K562 (cell line): Measurements from ENCODE around the gene PFKP. TPM values are rescaled to one million over a fixed set of nuclear protein-coding genes. Genes with fewer than 3 reads are reported as not detected.

Source experiments
- ATAC-seq: fragments of 200-7000 bp; cut with Tn5 transposase; 3 replicates; pipeline ENCODE4 v1.9.1; 2020; ENCODE audit warnings: moderate library complexity
- BruUV-seq: library from RNA; stranded (reverse); fragments of 400-500 nt; replicated peaks from 2 replicates; lab custom pipeline; 2021; lab: Mats Ljungman, UMichigan
- CTCF ChIA-PET: fragments of 300-600 bp; formaldehyde crosslinking; extraction: SDS; loops from one replicate; lab custom pipeline; 2021; ENCODE audit warnings: low intra/inter-chr PET ratio; lab: Yijun Ruan, JAX
- POLR2A ChIA-PET: fragments of 300-600, 350-650 bp; sonication (Branson Sonifier 250); formaldehyde crosslinking; extraction: SDS; loops from one replicate; lab custom pipeline; 2021; ENCODE audit warnings: antibody characterized with exemption, inconsistent platforms; lab: Yijun Ruan, JAX
- DNase-seq, 4 experiments: peaks; one replicate each; pipeline versions ENCODE4 v3.0.0 to v3.0.0-alpha.2; 2011 to 2018; ENCODE audit warnings: low spot score in 3 of 4, mixed read lengths in 3 of 4; ENCODE audit errors: extremely low read depth in 1 of 4
- FAIRE-seq: peaks from 2 replicates; lab custom pipeline; 2011; peaks lifted over from hg19 to GRCh38; lab: Jason Lieb, UNC
- H2AFZ ChIP-seq: 2 replicates; pipeline ENCODE4 v1.6.0; 2011; ENCODE audit warnings: low read depth, low read length, control low read depth, inconsistent platforms
- H3K27ac ChIP-seq: fragments of 200-600 bp; 3 replicates; pipeline ENCODE4 v1.8.0; 2011; ENCODE audit warnings: low read depth, mild to moderate bottlenecking, control low read depth, inconsistent platforms, low read length, moderate library complexity, mixed read lengths; ENCODE audit errors: extremely low read depth
- H3K27me3 ChIP-seq, 2 experiments: fragments of 300-600 bp in 1 of 2; 2 replicates in 1 of 2; 3 replicates in 1 of 2; pipeline versions ENCODE4 v1.6.0 to v1.8.0; 2011; ENCODE audit warnings: inconsistent platforms in 2 of 2, low read length in 2 of 2, mild to moderate bottlenecking in 1 of 2, mixed read lengths in 1 of 2, moderate library complexity in 1 of 2; ENCODE audit not compliant: control insufficient read depth in 2 of 2, insufficient read depth in 2 of 2
- H3K36me3 ChIP-seq: fragments of 300-600 bp; 3 replicates; pipeline ENCODE4 v1.8.0; 2011; ENCODE audit warnings: mild to moderate bottlenecking, low read length, inconsistent platforms; ENCODE audit not compliant: control insufficient read depth, insufficient read depth
- H3K4me1 ChIP-seq, 2 experiments: fragments of 200-600 bp in 1 of 2; replicated peaks in 1 of 2; 2 replicates in 1 of 2; 3 replicates in 1 of 2; pipeline versions ENCODE4 v1.5.1 to v1.8.0; 2011; ENCODE audit warnings: inconsistent platforms in 2 of 2, low read length in 2 of 2, mild to moderate bottlenecking in 1 of 2, mixed read lengths in 1 of 2, moderate library complexity in 1 of 2; ENCODE audit not compliant: control insufficient read depth in 2 of 2, insufficient read depth in 2 of 2
- H3K4me2 ChIP-seq: 2 replicates; pipeline ENCODE4 v1.6.1; 2011; ENCODE audit warnings: low read length, control low read depth, inconsistent platforms, mixed read lengths; ENCODE audit not compliant: insufficient read depth
- H3K4me3 ChIP-seq: fragments of 200-600 bp; sonication (generic), shearing (Covaris generic); 2 replicates; pipeline ENCODE4 v1.5.1; 2016; ENCODE audit warnings: control low read depth, inconsistent platforms
- H3K79me2 ChIP-seq: fragments of 200-600 bp; 3 replicates; pipeline ENCODE4 v1.8.0; 2011; ENCODE audit warnings: low read length, inconsistent platforms; ENCODE audit not compliant: control insufficient read depth, insufficient read depth
- H3K9ac ChIP-seq, 2 experiments: 2 replicates each; pipeline versions ENCODE4 v1.6.0 to v1.6.1; 2011; ENCODE audit warnings: low read depth in 2 of 2, low read length in 2 of 2, control low read depth in 1 of 2, inconsistent platforms in 1 of 2, mild to moderate bottlenecking in 1 of 2, mixed read lengths in 1 of 2; ENCODE audit not compliant: insufficient read depth in 1 of 2
- H3K9me1 ChIP-seq: one replicate; pipeline ENCODE4 v1.6.0; 2011; ENCODE audit warnings: inconsistent platforms, mild to moderate bottlenecking, low read length, moderate library complexity; ENCODE audit not compliant: control insufficient read depth, insufficient read depth
- H3K9me3 ChIP-seq: replicated peaks from 2 replicates; pipeline ENCODE4 v1.5.1; 2011; ENCODE audit warnings: low read depth, low read length, inconsistent platforms; ENCODE audit not compliant: control insufficient read depth, insufficient read depth
- H4K20me1 ChIP-seq: replicated peaks from 2 replicates; pipeline ENCODE4 v1.6.1; 2011; ENCODE audit warnings: low read length, inconsistent platforms, mixed read lengths; ENCODE audit not compliant: control insufficient read depth, insufficient read depth
- BCOR ChIP-seq: fragments of 450-650 bp; IDR thresholded peaks from 2 replicates; pipeline ENCODE4 v1.6.1; 2016
- POLR2G ChIP-seq: fragments of 200-400 bp; formaldehyde crosslinking; IDR thresholded peaks from 2 replicates; pipeline ENCODE4 v1.6.1; 2017; ENCODE audit warnings: low read depth, mild to moderate bottlenecking, antibody characterized with exemption, low read length, moderate library complexity
- WGBS: fragments of 100-300 bp; shearing (Covaris generic); methylation state at CpG from one replicate; pipeline ENCODE4 v1.1.6; 2016; ENCODE audit warnings: low coverage, mixed read lengths; ENCODE audit not compliant: insufficient coverage; ENCODE audit errors: missing lambda C conversion rate; 5-methylcytosine and 5-hydroxymethylcytosine counted together
- in situ Hi-C: fragments of 300-500 bp; cut with MboI; formaldehyde crosslinking; loops from 4 replicates; pipeline ENCODE4 v1.15.0; 2018; ENCODE audit warnings: inconsistent platforms, mixed read lengths
- intact Hi-C: fragments of 100-400 bp; cut with micrococcal nuclease; formaldehyde crosslinking; loops from 2 replicates; pipeline ENCODE4 v1.14.2; 2022
- polyA plus RNA-seq, 8 experiments: library from polyadenylated mRNA; depleted of rRNA in 4 of 8; stranded (reverse) in 5 of 8; unstranded in 3 of 8; fragments of >200 nt; fragmentation: Nextera tagmentation in 2 of 8; fragmentation: Illumina TruSeq in 1 of 8; extraction: Ambion mirVana in 2 of 8; extraction: Trizol in 1 of 8; gene quantifications; 2 replicates each; pipeline versions ENCODE4 v1.2.1 to v1.2.3, GENCODE V29; 2011 to 2014; ENCODE audit warnings: inconsistent platforms in 1 of 8, missing spikeins in 1 of 8
- total RNA-seq, 7 experiments: library from RNA; depleted of rRNA in 6 of 7; stranded (reverse); fragments of >200 nt in 6 of 7; fragmentation: Illumina TruSeq in 2 of 7; extraction: Trizol in 2 of 7; gene quantifications; 2 replicates each; pipeline versions ENCODE4 v1.2.1 to v1.2.3, GENCODE V29; 2011 to 2021; ENCODE audit warnings: low replicate concordance in 1 of 7
- TF ChIP-seq, protein P1 (sequence below), 3 experiments: IDR thresholded peaks in 2 of 3; conservative IDR thresholded peaks in 1 of 3; 2 replicates each; pipeline ENCODE4 v1.5.1; 2011 to 2012; ENCODE audit warnings: low read length in 3 of 3, mild to moderate bottlenecking in 3 of 3, control low read depth in 2 of 3, improper control_type of control experiment in 1 of 3, inconsistent platforms in 1 of 3, low read depth in 1 of 3, mixed read lengths in 1 of 3, moderate library complexity in 1 of 3; ENCODE audit not compliant: insufficient read depth in 2 of 3

PFKP gene
- total and polyA plus RNA-seq, 9 of the 15 experiments (the other 6 are each of a cell fraction or from before 2014, with no cell fraction given) = 23.5 to 116 (median 62.1) TPM

GRCh38 chr10:3119796-3120459, 52.6 kb downstream of the PFKP start:
- Histone ChIP-seq H3K79me2 (no peaks in the 10 kb centered on the region), H3K9me1 (no peaks in the 10 kb centered on the region), H4K20me1 (no peaks in the 10 kb centered on the region), H3K4me1 (peaks cover 0 to 5% of the 10 kb centered on the region in 2 experiments; a peak in 2 of 5 replicates)
- intact Hi-C loops = no loop called here
- in situ Hi-C loops = no loop called here
- peak in 3 of 4 experiments; percentile 47 to 51 (median 50) for DNase-seq
- TF ChIP-seq, protein P1, sequence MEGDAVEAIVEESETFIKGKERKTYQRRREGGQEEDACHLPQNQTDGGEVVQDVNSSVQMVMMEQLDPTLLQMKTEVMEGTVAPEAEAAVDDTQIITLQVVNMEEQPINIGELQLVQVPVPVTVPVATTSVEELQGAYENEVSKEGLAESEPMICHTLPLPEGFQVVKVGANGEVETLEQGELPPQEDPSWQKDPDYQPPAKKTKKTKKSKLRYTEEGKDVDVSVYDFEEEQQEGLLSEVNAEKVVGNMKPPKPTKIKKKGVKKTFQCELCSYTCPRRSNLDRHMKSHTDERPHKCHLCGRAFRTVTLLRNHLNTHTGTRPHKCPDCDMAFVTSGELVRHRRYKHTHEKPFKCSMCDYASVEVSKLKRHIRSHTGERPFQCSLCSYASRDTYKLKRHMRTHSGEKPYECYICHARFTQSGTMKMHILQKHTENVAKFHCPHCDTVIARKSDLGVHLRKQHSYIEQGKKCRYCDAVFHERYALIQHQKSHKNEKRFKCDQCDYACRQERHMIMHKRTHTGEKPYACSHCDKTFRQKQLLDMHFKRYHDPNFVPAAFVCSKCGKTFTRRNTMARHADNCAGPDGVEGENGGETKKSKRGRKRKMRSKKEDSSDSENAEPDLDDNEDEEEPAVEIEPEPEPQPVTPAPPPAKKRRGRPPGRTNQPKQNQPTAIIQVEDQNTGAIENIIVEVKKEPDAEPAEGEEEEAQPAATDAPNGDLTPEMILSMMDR (IDR thresholded peaks at IDR 0.05 in 2 of 3, conservative IDR thresholded peaks at IDR 0.05 in 1 of 3; ENCODE audit: insufficient read depth in 2 of 3, low read depth in 1 of 3, low read length in 3 of 3) = peak; percentile 48 to 57 (median 56)
- no peak for TF ChIP-seq BCOR
- peak; percentile 38; the same call in 1 of the 2 replicates for TF ChIP-seq POLR2G
- TF ChIP-seq, all 486 proteins: peak for 2
- Histone ChIP-seq H3K27me3 (no peaks in the 10 kb centered on the region), H3K9ac (peak overlapping the region in 1 of 2 experiments; percentile 52; a peak in 1 of 4 replicates), H3K4me2 (no peak overlapping the region), H3K9me3 (no peaks in the 10 kb centered on the region), H3K4me3 (no peak overlapping the region), H3K27ac (no peak overlapping the region), H2AFZ (no peak overlapping the region), H3K36me3 (peaks cover 92% of the 10 kb centered on the region; the same call in 2 of the 3 replicates)
- POLR2A ChIA-PET = no interaction called here
- BruUV-seq = no TSS peak
- ATAC-seq (peak; percentile 73), FAIRE-seq (no peak)
- 89% methylated on average over 22 of the region's 31 CpGs for WGBS
- CTCF ChIA-PET = no interaction called here
